GM18526 (cell line): ENCODE results near the gene TNK2.

Experiments
- POLR2A ChIP-seq: IDR thresholded peaks from 3 replicates; pipeline ENCODE4 v1.6.1; 2011; ENCODE audit not compliant: insufficient read length; ENCODE audit errors: extremely low read depth

TNK2 gene

GRCh38 chr3:195909644-195910498, 1.5 kb upstream of the TNK2 start:
- TF ChIP-seq POLR2A, result peak; percentile 53

DNA sequence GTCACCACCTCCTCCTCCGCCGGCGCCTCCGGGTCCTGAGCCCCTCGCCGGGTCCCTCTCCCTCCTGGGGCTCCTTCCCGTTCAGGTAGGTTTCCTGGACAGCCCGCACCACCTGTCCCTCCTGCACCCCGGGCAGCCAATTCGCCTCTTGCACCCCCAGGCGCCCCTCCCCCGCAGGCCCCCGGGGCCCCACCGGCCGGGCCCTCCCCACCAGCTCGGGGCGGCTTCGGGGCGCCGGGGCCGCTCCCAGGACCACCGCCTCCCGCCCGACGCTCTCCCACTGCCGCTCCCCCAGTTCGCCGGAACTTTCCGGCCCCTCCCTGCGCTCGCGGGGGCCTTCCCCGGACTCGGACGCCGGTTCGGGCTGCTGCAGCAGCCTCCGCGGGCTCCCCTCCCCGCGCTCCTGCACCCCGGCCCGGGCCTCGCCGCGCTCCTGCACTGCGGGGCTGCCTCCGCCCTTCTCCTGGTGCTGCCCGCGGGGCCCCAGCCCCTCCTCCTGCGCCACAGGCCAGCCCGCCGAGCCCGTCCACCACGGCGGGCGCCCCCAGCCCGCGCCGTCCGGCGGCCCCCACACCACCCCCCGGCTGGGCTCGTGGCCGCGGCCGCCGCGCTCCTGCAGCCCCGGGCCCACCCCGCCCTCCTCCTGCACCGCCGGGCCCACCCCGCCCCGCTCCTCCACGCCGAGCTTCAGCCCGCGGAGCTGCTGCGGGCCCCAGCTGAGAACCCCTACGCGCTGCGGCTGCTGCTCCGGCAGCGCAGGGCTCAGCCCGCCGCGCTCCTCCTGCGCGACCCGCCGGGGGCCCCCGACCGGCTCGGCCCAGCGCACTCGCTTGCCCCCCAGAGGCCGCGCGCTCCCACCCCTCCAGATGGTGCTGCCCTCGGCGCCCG, 587 bp upstream of the TNK2 start:
- no peak for TF ChIP-seq POLR2A

DNA sequence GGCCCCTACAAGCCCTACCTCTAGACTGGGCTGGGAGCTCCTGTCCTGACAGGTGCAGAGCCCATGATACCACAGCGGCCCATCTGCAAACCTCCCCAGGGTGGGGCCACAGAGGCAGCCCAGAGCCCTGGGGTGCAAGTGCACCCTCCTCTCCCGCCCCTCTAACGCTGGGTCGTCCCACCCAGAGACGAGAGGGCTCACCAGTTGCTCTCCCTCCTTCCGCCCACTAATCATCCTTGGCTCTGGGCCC, 742 bp downstream of the TNK2 start:
- peak; percentile 34 for TF ChIP-seq POLR2A

DNA sequence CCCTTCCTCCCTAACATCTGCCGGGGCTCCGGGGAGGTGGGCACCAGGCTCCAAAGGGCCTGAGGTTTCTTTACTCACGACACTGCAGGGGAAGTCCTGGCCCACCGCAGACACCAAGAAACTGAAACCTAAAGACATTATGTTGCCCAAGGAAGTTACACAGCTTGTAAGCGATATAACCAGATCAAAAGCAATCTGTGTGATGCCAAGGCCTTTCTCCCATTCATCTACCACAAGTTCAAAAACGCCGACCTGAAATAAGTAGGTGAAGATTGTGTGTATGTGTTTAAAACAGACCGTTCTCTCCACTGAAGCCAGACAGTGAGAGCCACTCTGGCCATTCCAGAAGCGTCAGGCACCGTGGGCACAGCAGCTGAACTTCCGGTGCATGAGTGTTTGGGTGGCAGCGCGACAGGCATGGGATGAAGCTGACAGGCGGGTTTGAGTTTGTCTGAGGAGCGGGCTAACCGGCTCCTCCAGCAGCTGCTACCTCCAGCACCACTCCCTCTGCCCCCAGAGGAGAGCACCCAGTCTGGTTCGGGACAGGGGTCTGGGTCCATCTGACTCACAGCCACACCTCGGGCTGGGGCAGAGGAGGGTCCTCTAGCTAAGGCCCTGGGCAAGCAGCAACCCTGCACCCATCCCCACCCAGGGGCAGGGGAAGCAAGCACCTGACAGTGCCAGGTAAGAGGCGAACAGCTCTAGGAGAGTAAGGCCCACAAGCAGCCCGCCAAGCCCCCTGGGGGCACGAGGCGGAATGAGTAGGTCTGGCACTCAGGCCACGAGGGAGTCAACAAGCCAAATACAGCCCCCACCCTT, 1.3 kb downstream of the TNK2 start:
- TF ChIP-seq POLR2A, result no peak

DNA sequence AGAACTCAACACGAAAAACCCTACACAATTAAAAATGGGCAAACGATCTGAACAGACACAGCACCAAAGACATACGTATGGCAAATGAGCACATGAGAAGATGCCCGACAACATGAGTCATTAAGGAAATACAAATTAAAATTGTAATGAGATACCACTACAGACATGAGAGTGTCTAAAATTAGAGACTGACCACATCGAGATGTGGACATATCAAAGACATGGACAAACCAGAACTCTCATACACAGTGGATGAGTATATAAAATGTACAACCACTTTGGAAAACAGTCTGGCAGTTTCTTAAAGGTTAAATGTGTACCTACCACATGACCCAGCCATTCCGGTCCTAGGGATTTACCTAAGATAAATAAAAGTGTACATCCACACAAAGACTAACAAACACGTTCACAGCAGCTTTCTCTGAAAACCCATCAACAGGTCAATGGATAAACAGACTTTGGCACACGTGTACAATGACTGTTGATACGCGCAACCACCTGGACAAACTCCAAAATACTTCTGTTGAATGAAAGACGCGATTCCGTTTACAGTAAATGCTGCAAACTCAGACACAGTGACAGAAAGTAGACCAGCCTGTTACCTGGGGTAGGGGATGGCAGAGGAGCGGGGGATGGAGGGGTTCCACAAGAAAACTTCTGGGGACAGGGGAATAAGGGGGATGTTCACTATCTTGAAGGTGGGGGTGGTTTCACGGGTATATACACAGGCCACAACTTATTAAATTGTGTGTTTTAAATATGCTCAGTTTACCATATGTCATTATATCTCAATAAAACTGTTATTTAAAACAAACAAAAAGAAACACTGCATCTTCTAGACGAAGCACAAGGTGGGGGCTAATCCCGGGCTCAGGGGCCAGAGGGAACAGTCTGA, 2.1 kb downstream of the TNK2 start:
- TF ChIP-seq POLR2A, result no peak

- TF ChIP-seq POLR2A, result no peak
These were observed 4.0 kb downstream of the TNK2 start for GRCh38 chr3:195904368-195904767.

DNA sequence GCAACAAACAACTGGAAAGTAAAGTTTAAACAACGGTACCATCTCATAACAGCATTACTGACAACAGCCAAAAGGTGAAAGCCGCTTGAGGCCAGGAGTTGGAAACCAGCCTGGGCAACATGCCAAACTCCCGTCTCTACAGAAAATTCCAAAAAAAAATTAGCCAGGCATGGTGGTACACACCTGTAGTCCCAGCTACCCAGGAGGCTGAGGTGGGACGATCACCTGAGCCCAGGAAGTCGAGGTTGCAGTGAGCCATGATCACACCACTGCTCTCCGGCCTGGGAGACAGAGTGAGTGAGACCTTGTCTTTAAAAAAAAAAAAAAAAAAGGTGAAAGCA, 4.4 kb downstream of the TNK2 start:
- TF ChIP-seq POLR2A, result no peak

- peak; percentile 52 for TF ChIP-seq POLR2A
These were observed 7.7 kb downstream of the TNK2 start for GRCh38 chr3:195900436-195901355.

GRCh38 chr3:195899701-195900435, 8.5 kb downstream of the TNK2 start:
- no peak for TF ChIP-seq POLR2A

GRCh38 chr3:195897853-195898415, 10.4 kb downstream of the TNK2 start:
- no peak for TF ChIP-seq POLR2A

- TF ChIP-seq POLR2A, result no peak
These were observed 11.1 kb downstream of the TNK2 start for GRCh38 chr3:195897081-195897852.
